Erythroblast (primary cell): Measurements from ENCODE around the gene ARHGAP26.

Source experiments
- DNase-seq, 2 experiments: peaks; one replicate each; lab custom pipeline; 2025; lab: John Stamatoyannopoulos, UW
- GATA1 ChIP-seq: IDR thresholded peaks from 2 replicates; pipeline ENCODE4 v1.6.1; 2011; ENCODE audit warnings: low read depth, mild to moderate bottlenecking, control low read depth, low read length, moderate library complexity
- POLR2A ChIP-seq: IDR thresholded peaks from 2 replicates; pipeline ENCODE4 v1.6.1; 2011; ENCODE audit warnings: mild to moderate bottlenecking, low read length

Gene ARHGAP26

DNA sequence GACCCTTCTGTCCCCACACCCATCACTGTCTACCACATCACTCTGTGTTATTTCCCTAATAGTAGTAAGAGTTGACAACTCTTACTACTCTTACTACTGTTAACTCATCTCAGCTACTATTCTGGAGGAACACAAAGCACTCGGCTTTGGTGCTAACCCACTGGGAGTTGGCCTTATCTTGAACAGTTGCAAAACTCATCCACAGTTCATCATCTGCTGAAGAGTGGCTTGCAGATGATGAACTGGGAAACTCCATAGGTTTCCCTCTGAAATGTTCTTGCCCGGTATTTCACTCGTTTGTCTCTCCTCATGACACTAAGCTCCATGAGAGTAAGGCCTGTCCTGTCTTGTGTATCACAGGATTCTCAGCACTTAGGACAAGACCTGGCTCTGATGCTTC lies 411.9 kb downstream of the ARHGAP26 start:
- DNase-seq: no peak
- TF ChIP-seq POLR2A (no peak), GATA1 (no peak)

DNA sequence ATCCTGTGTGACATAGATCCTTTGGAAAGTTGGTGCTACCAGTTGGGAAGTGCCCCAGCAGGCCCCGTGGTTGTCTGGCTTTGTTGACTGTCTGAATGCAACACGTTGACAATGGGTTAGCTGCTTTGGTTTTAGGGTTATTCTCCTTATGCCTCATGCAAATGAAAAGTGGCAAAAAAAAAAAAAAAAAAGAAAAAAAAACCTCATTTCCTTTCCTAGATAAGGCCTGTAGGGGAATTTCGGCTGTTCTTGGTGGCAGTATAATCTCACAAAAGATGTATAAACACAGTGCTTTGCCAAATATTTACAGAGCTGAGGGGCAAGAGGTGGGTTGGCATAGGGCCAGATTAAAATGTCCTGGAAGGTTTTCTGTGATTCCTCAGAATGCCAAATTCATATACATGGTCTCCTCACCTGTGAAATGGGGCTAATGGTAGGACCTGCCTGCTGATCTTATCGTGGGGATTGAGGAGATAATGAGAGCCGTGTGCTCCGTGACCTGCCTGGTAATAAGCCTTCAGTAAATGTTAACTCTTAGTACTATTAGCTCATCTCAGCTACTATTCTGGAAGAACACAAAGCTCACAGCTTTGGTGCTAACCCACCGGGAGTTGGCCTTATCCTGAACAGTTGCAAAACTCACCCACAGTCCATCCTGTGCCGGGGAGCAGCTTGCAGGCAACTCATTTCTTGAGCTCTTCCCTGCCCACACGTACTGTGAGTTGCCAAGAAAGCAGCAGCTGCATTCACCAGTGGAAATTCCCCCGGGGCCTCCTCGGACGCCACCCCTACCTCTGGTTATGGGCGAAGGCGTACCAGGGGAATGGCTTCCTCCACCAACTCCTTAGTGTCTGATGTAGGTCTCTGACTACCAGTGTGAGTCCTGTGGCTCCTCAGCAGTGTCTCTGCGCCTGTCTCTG lies 413.0 kb downstream of the ARHGAP26 start:
- TF ChIP-seq GATA1 (no peak), POLR2A (no peak)
- DNase-seq: no peak

DNA sequence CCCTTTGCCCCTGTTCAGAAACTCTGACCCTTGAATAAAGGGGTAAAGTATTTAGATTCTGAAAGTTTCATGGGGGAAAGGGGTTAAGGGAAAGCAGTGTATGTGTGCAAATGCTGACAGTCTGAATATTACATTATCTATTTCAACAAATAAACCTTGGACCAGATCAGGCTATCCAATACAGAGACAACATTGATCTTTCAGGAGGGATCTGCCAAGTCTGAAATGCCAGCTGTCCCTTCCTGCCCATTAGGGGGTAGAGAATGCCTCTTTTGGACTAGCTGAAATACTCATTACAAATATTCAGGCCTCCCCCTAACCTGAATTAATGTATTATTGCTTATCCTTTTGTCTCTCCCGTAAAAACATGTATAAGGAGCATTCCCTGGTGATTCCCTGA lies 413.8 kb downstream of the ARHGAP26 start:
- DNase-seq: no peak
- TF ChIP-seq GATA1 (no peak), POLR2A (no peak)

DNA sequence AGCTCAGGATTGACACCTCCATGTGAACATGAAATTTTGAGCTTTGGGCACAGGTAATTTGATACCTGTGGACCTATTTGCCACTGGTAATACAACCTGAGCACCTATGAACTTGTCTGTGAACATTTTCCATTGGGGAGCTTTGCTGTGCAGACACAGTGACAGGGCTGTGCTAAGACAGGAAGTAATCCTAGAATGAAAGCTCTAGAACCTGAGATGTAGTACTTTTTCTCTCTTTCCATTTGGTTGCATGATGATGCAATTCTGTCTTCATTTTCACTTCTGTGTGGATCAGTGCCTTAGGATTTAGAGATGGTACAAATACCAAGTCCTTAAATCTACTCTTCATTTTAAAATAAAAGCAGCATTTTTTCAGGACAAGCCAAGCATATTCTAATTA lies 416.4 kb downstream of the ARHGAP26 start:
- TF ChIP-seq GATA1 (no peak), POLR2A (no peak)
- DNase-seq: no peak

DNA sequence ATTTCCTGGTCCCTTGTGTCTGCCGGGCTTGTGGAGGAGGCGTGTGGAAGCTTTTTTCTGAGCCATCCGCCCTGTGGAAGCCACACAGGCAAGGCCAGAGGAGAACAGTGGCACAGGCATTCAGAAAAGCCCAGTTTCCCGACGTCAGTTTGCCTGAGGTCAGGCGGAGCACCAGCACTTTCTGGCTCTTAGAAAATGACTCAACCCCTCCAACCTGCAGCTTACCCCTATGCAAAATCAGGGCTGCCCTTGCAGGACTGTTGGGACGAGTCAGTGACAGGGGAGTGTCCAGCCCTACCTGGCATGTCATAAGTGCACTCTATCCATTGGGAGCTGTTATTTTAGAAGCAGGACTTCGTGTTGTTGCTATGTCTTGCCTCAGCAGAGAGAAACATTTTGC lies 417.3 kb downstream of the ARHGAP26 start:
- no peak for DNase-seq
- TF ChIP-seq GATA1 (no peak), POLR2A (no peak)

DNA sequence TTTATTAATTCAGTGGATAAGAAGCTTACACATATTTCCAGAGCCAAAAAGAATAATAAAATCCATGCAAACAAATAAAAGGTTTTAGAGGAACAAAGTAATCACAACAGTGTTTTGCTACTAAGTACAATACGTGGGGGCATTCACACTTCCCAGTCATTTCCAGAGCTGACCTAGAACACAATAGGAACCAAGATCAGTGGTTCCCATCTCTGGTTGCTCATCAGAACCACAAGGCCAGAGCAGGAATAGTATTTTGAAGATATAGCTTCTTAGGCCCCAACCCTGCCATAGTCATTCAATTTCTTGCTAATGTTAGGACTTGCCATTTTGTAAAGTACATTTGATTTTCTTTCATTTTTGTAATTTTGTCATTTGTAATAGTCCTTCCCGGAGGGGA lies 417.9 kb downstream of the ARHGAP26 start:
- TF ChIP-seq GATA1 (no peak), POLR2A (no peak)
- no peak for DNase-seq

DNA sequence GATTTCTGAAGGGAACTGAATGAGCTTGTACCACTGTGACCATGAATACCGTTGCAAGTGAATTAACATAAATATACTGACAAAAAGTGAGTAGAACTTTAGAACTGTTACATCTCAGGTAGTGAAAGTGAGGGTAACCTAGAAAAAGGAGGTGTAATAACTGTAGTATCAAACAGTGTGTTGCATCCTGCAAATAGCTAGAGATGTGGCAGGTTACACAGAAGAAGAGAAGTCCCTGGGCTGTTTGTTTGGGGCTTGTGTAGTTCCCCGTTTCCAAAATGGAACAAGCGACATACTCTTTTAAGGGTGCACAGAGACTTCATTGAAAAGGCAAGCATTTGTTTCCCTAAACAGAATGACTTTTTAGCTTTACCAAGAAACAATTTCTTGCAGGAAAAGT lies 418.5 kb downstream of the ARHGAP26 start:
- DNase-seq: no peak
- TF ChIP-seq POLR2A (no peak), GATA1 (no peak)

DNA sequence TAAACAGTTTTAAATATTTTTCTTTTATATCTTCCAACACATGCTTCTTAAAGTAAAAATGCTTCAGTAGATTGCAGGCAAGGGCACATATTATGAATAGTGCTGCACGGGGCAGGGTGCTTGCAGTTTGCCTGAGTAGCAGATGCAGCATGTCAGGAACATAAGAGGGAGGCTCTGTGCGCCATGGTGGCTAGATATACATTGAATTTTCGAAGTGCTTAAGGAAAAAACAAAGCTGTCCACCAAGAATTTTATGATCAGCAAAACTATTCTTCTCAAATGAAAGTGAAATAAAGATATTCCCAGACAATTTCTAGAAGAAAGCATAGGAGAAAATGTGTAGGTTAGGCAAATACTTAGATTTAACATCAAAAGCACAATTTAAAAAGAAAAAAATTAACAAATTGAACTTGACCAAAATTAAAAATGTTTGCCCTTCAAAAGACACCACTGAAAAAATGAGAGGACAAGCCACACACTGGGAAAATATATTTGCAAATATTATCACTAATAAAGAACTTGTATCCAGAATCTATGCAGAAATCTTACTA lies 420.2 kb downstream of the ARHGAP26 start:
- DNase-seq: no peak
- no peak for TF ChIP-seq POLR2A
- TF ChIP-seq GATA1: no peak

DNA sequence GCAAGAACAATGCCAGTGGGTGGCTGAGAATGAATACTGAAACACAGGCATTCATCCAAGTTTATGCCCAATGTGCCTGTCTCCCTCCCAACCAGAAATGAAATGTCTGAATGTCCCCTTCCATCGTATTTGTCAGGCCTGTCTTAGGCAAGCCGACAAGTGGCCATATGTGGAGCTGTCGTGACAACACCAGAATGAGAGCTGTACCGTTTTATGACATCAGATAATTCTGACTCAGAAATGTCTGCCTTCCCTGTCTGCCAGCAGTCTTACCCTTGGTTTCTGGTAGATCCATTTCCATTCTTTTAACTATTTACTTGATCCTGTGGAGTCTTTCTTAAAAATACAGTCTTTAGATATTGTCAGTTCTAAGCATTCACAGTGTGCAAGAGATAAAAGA lies 421.5 kb downstream of the ARHGAP26 start:
- TF ChIP-seq POLR2A: no peak
- TF ChIP-seq GATA1: no peak
- no peak for DNase-seq

DNA sequence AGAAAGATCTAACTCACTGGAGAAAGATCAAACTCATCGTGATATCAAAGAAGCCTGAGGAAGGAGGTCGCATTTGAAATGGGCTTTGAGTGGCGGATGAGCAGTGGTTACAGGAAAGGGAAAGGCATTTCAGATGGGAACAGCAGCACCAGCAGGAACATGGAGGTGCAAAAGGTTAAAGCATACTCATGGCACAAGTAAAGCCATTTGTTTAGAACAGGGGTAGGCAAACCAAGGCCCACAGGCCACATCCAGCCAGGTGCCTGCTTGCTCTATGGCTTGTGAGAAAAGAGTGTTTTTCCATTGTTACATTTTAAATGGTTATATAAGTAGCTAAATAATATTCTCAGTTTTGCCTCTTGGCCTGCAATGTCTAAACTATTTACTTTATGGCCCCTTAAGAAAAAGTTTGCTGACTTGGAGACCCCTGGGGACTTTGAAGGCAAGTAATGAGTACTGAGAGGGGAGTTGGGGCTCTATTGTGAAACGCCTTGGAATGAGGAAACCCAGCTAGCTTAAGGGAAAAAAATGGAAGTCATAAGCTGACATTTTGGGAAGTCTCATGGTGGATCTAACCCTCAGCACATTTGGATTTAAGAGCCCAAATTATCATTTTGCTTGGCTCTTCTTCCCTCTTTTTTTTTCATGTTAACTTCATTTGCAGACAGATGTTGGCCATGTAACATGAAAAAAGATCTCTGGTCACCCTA lies 422.2 kb downstream of the ARHGAP26 start:
- no peak for DNase-seq
- TF ChIP-seq GATA1 (no peak), POLR2A (no peak)

DNA sequence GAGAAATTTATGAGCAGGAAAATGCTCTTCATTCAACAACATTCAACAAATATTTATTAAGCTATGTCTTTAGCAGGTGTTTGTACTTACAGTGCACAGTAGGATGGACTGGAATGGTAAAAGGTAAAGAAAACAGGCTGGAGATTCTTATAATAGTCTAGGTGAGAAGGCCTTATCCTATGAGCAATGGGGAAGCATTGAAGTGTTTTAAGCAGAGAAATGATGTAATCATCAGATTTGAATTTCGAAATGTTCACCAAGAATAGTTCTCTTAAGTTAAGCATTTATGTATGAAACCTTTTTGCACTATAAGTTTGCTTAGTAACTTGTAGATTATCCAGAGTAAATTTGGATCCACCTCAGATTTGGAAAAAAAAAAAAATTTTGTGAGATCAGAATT lies 424.0 kb downstream of the ARHGAP26 start:
- no peak for DNase-seq
- TF ChIP-seq GATA1 (no peak), POLR2A (no peak)

DNA sequence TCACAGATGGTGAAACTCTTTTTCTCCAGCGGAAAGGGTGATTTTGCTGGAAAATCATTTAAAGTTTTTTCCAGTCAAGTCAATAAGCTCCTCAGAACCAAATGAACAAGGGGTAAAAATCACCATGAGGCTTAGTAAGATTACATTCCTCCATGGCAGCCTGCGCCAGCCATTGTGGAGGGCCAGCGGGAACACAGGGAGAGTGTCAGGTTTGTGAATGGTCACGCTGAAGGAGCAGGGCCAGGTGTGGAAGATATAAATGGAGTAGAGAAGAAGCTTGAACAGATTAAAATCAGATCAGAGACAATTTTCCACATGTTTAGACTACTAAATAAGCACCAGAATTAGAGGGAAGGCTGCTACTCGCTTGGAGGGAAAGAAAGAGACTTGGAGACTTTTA lies 424.5 kb downstream of the ARHGAP26 start:
- DNase-seq: no peak
- TF ChIP-seq GATA1: no peak
- TF ChIP-seq POLR2A: no peak

DNA sequence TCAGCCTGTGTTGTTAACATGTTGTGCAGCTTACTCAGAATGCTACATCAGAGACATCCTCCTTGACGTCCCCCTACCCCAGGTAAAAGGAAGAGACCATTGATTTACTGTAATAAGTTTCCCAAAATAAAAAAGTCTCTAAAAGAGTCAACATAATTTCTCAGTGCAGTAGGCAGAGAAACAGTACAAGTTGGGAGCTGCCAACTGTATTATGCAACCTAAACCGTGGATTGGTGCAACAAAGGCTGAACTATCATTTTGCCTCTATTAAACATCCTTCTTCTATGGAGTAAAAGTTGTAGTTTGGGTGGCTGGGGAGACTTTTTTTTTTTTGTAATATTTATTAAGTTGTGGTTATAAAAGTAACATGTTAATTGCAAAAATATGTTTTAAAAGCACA lies 425.3 kb downstream of the ARHGAP26 start:
- TF ChIP-seq GATA1 (no peak), POLR2A (no peak)
- no peak for DNase-seq
